GM12874 (cell line): Measurements from ENCODE around the gene ADH5.

Experiments
- CTCF ChIP-seq: IDR thresholded peaks from 2 replicates; pipeline ENCODE4 v1.5.1; 2011; ENCODE audit warnings: low read depth, mild to moderate bottlenecking, control low read depth, low read length, moderate library complexity; ENCODE audit not compliant: insufficient read depth

Gene ADH5

GRCh38 chr4:99120501-99120900 is 31.9 kb upstream of the ADH5 start:
- TF ChIP-seq CTCF = no peak

GRCh38 chr4:99117876-99118693 is 29.5 kb upstream of the ADH5 start:
- no peak for TF ChIP-seq CTCF

- no peak for TF ChIP-seq CTCF
These were observed 15.6 kb upstream of the ADH5 start for GRCh38 chr4:99104153-99104552.

- no peak for TF ChIP-seq CTCF
These were observed 14.6 kb upstream of the ADH5 start for GRCh38 chr4:99103166-99103565.

GRCh38 chr4:99102634-99103033 is 14.0 kb upstream of the ADH5 start:
- TF ChIP-seq CTCF = no peak

GRCh38 chr4:99100876-99101275 is 12.3 kb upstream of the ADH5 start:
- TF ChIP-seq CTCF = no peak

GRCh38 chr4:99099311-99099710 is 10.7 kb upstream of the ADH5 start:
- no peak for TF ChIP-seq CTCF
